CD4-positive, alpha-beta T cell treated with Interleukin-2 at 100 ng/mL for 4 hours (primary cell): ENCODE results near the gene LRRC1.
A peak's percentile ranks its signal among the peaks of the same experiment; 100 is the strongest.
"Not testable (repeated sequence)": the region's sequence is repeated elsewhere in the genome, so short reads cannot be mapped to it uniquely, and the experiment has no call there.

Experiments used
- DNase-seq: peaks from one replicate; pipeline ENCODE4 v3.0.0-alpha.2; 2020; ENCODE audit warnings: low spot score

Gene LRRC1

DNA sequence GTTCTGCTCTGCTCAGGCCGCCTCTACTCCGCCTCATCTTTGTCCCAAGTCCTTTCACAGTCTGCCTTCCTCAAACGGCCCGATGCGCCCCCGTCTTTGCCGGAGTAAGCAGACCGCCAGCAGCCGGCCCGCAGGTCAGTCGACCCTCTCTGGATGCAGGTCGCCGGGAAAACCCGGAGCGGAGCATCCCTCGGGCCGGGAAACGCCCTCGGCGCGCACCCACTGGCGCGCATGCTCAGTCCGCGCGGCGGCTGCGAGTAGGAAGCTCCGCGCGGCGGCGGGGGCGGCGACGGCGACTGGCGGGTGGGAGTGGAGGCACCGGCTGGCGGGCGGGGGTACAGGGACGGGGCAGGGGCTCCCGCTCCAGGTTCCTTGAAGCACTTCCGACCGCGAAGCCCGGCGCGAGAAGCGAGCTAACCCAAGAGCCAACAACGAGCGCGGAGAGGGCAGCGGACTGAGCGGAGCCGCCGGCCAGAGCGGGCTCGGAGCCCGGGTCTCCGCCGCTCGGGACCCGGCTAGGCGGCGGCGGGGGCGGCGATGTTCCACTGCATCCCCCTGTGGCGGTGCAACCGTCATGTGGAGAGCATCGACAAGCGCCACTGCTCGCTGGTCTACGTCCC lies at the start of gene LRRC1:
LRRC1 (plus strand) TSS at position 286 of the 620 bp plus-strand sequence; CDS start at position 538, 252 bp downstream.
- DNase-seq = peak; percentile 87

DNA sequence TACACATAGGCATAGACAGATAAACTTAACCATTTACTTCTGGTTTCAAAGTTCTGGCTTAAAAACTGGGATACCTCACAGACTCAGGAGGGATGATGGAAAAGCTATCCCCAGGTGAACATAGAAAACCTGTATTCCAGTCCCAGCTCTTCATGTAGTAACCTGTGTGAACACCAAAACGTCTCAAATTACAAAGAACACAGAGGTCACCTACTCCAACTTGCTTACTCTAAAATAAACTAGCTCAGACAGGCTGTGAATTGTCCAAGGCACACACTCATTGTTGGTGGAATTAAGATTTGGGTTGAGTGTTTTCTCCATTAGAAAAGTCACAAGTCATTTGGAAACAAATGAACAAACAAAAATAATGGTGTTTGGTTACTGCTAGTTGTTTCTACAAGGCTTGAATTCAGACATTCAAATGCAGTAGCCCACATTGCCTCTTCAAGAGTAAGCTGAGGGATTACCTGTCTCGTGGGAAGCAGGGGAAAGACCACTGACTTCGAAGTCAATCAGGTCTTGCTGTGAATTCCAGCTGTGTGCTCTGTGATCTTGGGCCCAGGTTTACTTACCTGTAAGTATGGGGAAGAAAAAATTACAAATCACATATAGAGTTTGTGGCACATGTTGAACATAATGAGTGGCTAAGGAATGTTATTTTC lies 48.2 kb upstream of the LRRC1 start:
- DNase-seq = no peak

- DNase-seq = no peak
These were observed 44.7 kb upstream of the LRRC1 start for GRCh38 chr6:53750052-53750650.

DNA sequence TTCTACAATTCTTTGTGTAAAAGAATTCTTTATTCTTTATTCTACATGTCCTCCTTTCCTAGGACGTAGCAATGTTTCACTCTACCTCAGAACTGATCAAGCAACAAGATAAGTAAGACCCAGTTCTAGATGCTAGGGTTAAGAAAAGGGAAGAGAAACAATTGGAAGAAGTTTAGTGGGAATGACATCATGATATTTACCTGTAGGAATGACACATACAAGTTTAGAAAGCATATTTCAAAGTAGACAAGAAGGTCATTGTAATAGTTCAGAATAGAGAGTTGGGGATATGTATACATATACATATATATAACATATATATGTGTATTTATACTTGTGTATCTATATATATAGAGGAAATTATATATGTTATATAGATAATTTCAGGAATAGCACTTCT lies 43.4 kb upstream of the LRRC1 start:
- no peak for DNase-seq

DNA sequence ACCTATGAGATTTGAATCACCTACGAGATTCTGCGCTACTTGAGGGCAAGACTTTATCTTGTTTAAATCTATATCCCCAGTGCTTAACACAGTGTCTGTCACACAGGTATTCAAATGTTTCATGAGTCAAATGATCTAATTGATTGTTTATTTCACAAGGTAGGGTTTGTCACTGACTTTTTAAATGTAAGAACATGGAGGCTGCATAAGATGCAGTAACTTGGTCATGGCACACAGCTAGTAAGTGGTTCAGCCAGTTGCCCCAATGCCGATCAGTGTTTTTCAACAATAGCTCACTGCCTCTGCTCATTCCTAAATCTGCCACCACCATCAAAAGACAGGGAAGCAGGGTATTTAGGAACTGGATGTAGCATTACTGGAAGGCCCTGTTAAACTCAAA lies 42.4 kb upstream of the LRRC1 start:
- DNase-seq = no peak

GRCh38 chr6:53752856-53753255 lies 41.9 kb upstream of the LRRC1 start:
- DNase-seq = no peak

GRCh38 chr6:53754330-53754729 lies 40.5 kb upstream of the LRRC1 start:
- no peak for DNase-seq

- DNase-seq = no peak
These were observed 38.4 kb upstream of the LRRC1 start for GRCh38 chr6:53756396-53756795.

DNA sequence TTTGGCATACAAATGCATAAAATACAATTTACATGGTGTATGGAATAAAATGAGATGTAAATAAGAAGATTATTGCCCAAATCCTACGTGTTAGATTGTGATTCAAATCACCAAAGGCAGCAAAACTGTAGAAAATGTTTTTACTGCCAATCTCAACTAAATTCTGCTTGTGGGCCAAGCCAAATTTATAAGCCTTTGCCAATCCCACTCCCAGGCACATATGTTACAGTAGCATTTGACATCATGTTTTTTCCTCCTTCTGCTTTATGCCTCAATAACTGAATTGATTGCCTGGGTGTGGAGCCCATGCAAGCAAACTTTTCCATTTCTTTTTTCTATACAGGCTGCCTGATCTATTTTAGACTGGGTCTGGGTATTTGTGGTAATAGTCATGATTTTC lies 36.3 kb upstream of the LRRC1 start:
- DNase-seq = no peak

GRCh38 chr6:53761036-53761435 lies 33.8 kb upstream of the LRRC1 start:
- DNase-seq = no peak

GRCh38 chr6:53765270-53765669 lies 29.5 kb upstream of the LRRC1 start:
- DNase-seq = no peak

- no peak for DNase-seq
These were observed 27.9 kb upstream of the LRRC1 start for GRCh38 chr6:53766930-53767329.

- no peak for DNase-seq
These were observed 26.9 kb upstream of the LRRC1 start for GRCh38 chr6:53767941-53768340.

DNA sequence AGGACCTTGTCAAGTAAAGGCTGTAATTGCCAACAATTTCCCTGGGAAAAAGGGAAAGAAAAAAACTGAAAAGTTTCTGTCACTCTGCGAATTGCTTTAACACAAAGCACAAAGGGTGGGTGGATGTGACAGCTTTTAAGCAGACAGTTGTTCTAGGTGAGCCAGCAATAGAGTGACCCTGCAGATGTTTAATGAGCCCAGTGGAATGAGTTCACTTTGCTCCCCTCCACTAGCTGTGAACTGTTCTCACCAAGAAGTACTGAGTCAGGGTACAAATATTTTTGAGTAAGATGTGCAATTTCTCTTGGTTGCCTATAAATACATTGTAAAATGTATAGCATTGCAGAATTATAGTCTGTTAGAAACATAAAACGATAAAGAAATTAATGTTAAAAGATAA lies 26.2 kb upstream of the LRRC1 start:
- DNase-seq = no peak

DNA sequence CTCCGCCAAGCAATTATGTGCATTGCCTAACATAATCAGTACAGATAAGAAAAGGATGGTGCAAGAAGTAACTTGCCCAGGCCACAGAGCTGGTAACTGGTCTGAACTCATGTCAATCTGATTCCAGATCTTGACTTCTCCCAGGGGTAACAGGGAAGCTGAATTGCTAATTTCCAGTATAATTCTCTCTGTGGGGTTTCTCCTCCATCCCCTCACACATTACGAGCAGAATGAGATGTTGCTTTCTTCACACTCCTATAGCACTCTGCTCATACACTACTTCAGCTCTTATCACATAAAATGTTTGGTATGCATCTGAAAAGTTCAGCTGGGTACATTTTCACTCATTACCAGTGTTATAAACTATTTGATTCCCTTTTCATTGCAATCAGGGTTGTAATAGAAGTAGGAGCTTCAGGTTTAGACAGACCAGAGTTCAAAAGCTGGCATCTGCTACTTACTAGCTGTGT lies 24.0 kb upstream of the LRRC1 start:
- DNase-seq = no peak

- DNase-seq = no peak
These were observed 22.8 kb upstream of the LRRC1 start for GRCh38 chr6:53771785-53772624.

GRCh38 chr6:53773044-53773696 lies 21.6 kb upstream of the LRRC1 start:
- DNase-seq = no peak

- not testable (repeated sequence) for DNase-seq
These were observed 18.7 kb upstream of the LRRC1 start for GRCh38 chr6:53776152-53776551.

DNA sequence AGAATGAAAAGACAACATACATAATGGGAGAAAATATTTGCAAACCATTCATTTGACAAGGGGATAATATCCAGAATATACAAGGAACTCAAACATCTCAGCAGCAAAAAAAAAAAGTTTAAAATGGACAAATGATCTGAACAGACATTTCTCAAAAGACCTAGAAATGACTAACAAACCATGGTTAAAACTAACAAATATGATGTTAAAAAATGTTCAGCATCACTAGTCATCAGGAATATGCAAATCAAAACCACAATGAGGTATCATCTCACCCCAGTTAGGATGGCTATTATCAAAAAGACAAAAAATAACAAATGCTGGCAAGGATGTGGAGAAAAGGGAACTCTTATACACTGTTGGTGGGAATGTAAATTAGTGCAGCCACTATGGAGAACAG lies 9.8 kb upstream of the LRRC1 start:
- not testable (repeated sequence) for DNase-seq

GRCh38 chr6:53786832-53787231 lies 8.0 kb upstream of the LRRC1 start:
- DNase-seq = no peak

DNA sequence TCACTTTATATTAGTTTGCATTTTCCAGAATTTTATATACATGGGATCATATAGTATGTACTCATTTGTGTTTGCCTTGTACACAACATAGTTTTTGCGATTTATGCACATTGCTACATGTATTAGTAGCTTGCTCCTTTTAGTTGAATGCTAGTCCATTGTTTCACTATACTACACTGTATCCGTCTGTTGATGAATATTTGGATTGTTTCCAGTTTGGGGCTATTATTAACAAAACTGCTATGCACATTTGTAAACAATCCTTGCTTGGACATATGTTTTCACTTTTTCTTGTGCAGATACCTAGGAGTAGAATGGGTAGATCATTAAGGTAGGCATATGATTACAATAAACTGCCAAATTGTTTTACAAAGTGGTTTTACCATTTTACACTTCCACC lies 3.9 kb upstream of the LRRC1 start:
- no peak for DNase-seq

DNA sequence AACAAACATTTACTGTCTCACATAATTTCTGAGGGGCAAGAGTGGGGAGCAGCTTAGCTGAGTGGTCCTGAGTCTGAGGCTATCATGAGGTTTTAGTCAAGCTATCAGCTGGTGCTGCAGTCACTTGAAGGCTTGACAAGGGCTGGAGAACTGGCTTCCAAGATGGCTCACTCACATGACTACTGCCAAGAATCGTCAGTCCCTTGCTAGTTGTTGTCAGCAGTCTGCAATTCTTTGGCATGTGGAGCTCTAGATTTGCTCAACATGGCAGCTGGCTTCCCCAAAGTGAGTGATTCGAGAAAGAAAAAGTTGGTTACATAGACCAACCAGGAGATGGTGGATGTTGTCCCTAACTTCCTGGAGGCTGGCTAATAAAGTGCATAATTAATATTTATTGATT lies 2.8 kb upstream of the LRRC1 start:
- DNase-seq = no peak
